ENCODE data around the gene DHRS13. TPM values are rescaled to one million over a fixed set of nuclear protein-coding genes. Genes with fewer than 3 reads are reported as not detected.

The DHRS13 gene
- total RNA-seq, 1 donor from 2014 or later, result 20.4 TPM

- H3K4me3 Mint-ChIP-seq, result peak overlapping the region; percentile 93
- no peaks in the 10 kb centered on the region for H3K9me3 Mint-ChIP-seq
- no peak for DNase-seq (ENCODE audit: extremely low spot score, unreplicated experiment)
- H3K27me3 Mint-ChIP-seq, result no peaks in the 10 kb centered on the region
- H3K4me1 Mint-ChIP-seq (ENCODE audit: unreplicated experiment), result peaks cover 22% of the 10 kb centered on the region
- peaks cover 7% of the 10 kb centered on the region for H3K36me3 Mint-ChIP-seq
- peak; percentile 18 for TF ChIP-seq CTCF (conservative IDR thresholded peaks at IDR 0.05)
- peak overlapping the region; percentile 92 for H3K27ac Mint-ChIP-seq
These were observed 47.3 kb upstream of the DHRS13 start for GRCh38 chr17:28950017-28950751.

- Mint-ChIP-seq H3K27me3 (no peaks in the 10 kb centered on the region), H3K9me3 (no peaks in the 10 kb centered on the region), H3K27ac (peak overlapping the region; percentile 92), H3K36me3 (peaks cover 9% of the 10 kb centered on the region), H3K4me1 (ENCODE audit: unreplicated experiment) (peaks cover 24% of the 10 kb centered on the region), H3K4me3 (peak overlapping the region; percentile 93)
- TF ChIP-seq CTCF (conservative IDR thresholded peaks at IDR 0.05), result no peak
- no peak for DNase-seq (ENCODE audit: extremely low spot score, unreplicated experiment)
These were observed 46.5 kb upstream of the DHRS13 start for GRCh38 chr17:28949185-28950016.

GRCh38 chr17:28948873-28949184, 46.0 kb upstream of the DHRS13 start:
- peak; percentile 21 for TF ChIP-seq CTCF (conservative IDR thresholded peaks at IDR 0.05)
- Mint-ChIP-seq H3K9me3 (no peaks in the 10 kb centered on the region), H3K4me1 (ENCODE audit: unreplicated experiment) (peaks cover 24% of the 10 kb centered on the region), H3K27me3 (no peaks in the 10 kb centered on the region), H3K4me3 (peak overlapping the region; percentile 93), H3K27ac (peak overlapping the region; percentile 92), H3K36me3 (peaks cover 9% of the 10 kb centered on the region)
- DNase-seq (ENCODE audit: extremely low spot score, unreplicated experiment), result no peak

- H3K27ac Mint-ChIP-seq, result peak overlapping the region; percentile 92
These were observed 45.5 kb upstream of the DHRS13 start for GRCh38 chr17:28948342-28948741.

GRCh38 chr17:28947639-28948038, 44.8 kb upstream of the DHRS13 start:
- no peaks in the 10 kb centered on the region for H3K27me3 Mint-ChIP-seq
- no peaks in the 10 kb centered on the region for H3K9me3 Mint-ChIP-seq
- peaks cover 21% of the 10 kb centered on the region for H3K4me1 Mint-ChIP-seq (ENCODE audit: unreplicated experiment)
- peak overlapping the region; percentile 93 for H3K4me3 Mint-ChIP-seq
- TF ChIP-seq CTCF (conservative IDR thresholded peaks at IDR 0.05), result no peak
- peaks cover 13% of the 10 kb centered on the region for H3K36me3 Mint-ChIP-seq
- no peak for DNase-seq (ENCODE audit: extremely low spot score, unreplicated experiment)
- H3K27ac Mint-ChIP-seq, result peak overlapping the region; percentile 92

More at GRCh38 chr17:28948342-28948741, 45.5 kb upstream of the DHRS13 start:
- Mint-ChIP-seq H3K36me3 (peaks cover 13% of the 10 kb centered on the region), H3K9me3 (no peaks in the 10 kb centered on the region), H3K27me3 (no peaks in the 10 kb centered on the region), H3K4me3 (peak overlapping the region; percentile 93), H3K4me1 (ENCODE audit: unreplicated experiment) (peaks cover 22% of the 10 kb centered on the region)
- no peak for DNase-seq (ENCODE audit: extremely low spot score, unreplicated experiment)
- no peak for TF ChIP-seq CTCF (conservative IDR thresholded peaks at IDR 0.05)

Data from type B pancreatic cell (in vitro differentiated cells).